ENCODE measurements around the gene HP.

GRCh38 chr16:72012607-72013006, 41.7 kb upstream of the HP start:
- TF ChIP-seq CTCF (conservative IDR thresholded peaks at IDR 0.05; ENCODE audit: low read depth, low read length) (no peak), ELK1 (IDR thresholded peaks at IDR 0.05; ENCODE audit: borderline replicate concordance, low read depth, low read length) (no peak), RCOR1 (IDR thresholded peaks at IDR 0.05; ENCODE audit: insufficient replicate concordance, low read length) (no peak), POLR2A (IDR thresholded peaks at IDR 0.05; ENCODE audit: low read depth, low read length) (no peak), MAZ (IDR thresholded peaks at IDR 0.05; ENCODE audit: borderline replicate concordance, low read depth, low read length) (no peak), CEBPB (IDR thresholded peaks at IDR 0.05; ENCODE audit: low read depth, low read length) (no peak), BHLHE40 (IDR thresholded peaks at IDR 0.05; ENCODE audit: low read depth, low read length) (no peak), SMC3 (IDR thresholded peaks at IDR 0.05; ENCODE audit: low read depth, low read length) (no peak), MXI1 (IDR thresholded peaks at IDR 0.05; ENCODE audit: borderline replicate concordance, low read depth, low read length) (no peak), MAFK (IDR thresholded peaks at IDR 0.05; ENCODE audit: low read depth, low read length) (no peak), RFX5 (IDR thresholded peaks at IDR 0.05; ENCODE audit: low read depth, low read length) (no peak), FOS (IDR thresholded peaks at IDR 0.05; ENCODE audit: low read depth, low read length) (no peak)

Data from IMR-90 (cell line).